ENCODE data around the gene NRP2.
A peak's percentile ranks its signal among the peaks of the same experiment; 100 is the strongest.

NRP2 gene

GRCh38 chr2:205682239-205682970, at the start of gene NRP2:
Gene NRP2 (plus strand): TSS chr2:205682501. CDS start chr2:205683291, 790 bp downstream.
- peak; percentile 50 for DNase-seq

GRCh38 chr2:205633994-205634393, 48.3 kb upstream of the NRP2 start:
- no peak for DNase-seq

GRCh38 chr2:205636549-205637319, 45.6 kb upstream of the NRP2 start:
- DNase-seq: no peak

- no peak for DNase-seq
Measured at GRCh38 chr2:205637320-205637602, 45.0 kb upstream of the NRP2 start.

- DNase-seq: no peak
Measured at GRCh38 chr2:205637779-205638503, 44.4 kb upstream of the NRP2 start.

GRCh38 chr2:205640716-205641115, 41.6 kb upstream of the NRP2 start:
- no peak for DNase-seq

- no peak for DNase-seq
Measured at GRCh38 chr2:205642599-205643356, 39.5 kb upstream of the NRP2 start.

- DNase-seq: no peak
Measured at GRCh38 chr2:205643391-205643885, 38.9 kb upstream of the NRP2 start.

GRCh38 chr2:205644018-205644417, 38.3 kb upstream of the NRP2 start:
- no peak for DNase-seq

GRCh38 chr2:205646680-205647079, 35.6 kb upstream of the NRP2 start:
- DNase-seq: no peak

- DNase-seq: no peak
Measured at GRCh38 chr2:205650450-205650849, 31.9 kb upstream of the NRP2 start.

GRCh38 chr2:205650931-205651330, 31.4 kb upstream of the NRP2 start:
- no peak for DNase-seq

- DNase-seq: no peak
Measured at GRCh38 chr2:205651719-205652118, 30.6 kb upstream of the NRP2 start.

- no peak for DNase-seq
Measured at GRCh38 chr2:205654878-205655605, 27.3 kb upstream of the NRP2 start.

GRCh38 chr2:205655779-205656456, 26.4 kb upstream of the NRP2 start:
- no peak for DNase-seq

GRCh38 chr2:205656461-205656860, 25.8 kb upstream of the NRP2 start:
- DNase-seq: no peak

- DNase-seq: no peak
Measured at GRCh38 chr2:205656941-205657340, 25.4 kb upstream of the NRP2 start.

GRCh38 chr2:205657579-205657978, 24.7 kb upstream of the NRP2 start:
- no peak for DNase-seq

- no peak for DNase-seq
Measured at GRCh38 chr2:205658068-205658467, 24.2 kb upstream of the NRP2 start.

- DNase-seq: no peak
Measured at GRCh38 chr2:205658572-205658971, 23.7 kb upstream of the NRP2 start.

- no peak for DNase-seq
Measured at GRCh38 chr2:205659922-205660321, 22.4 kb upstream of the NRP2 start.

Data from stimulated activated CD4-positive, alpha-beta T cell treated with anti-CD3 and anti-CD28 coated beads, Interleukin-4, amount 100 ng/mL, for 1 hour (primary cell).